ENCODE measurements around the gene ZDHHC19. TPM values are rescaled to one million over a fixed set of nuclear protein-coding genes. Genes with fewer than 3 reads are reported as not detected.

Gene ZDHHC19
- total RNA-seq (2014; rRNA removed; shearing (Covaris generic)) (1.3 TPM in 1 of 2 replicates, not detected in the other), polyA plus RNA-seq (2016; fragmentation: Nextera tagmentation; extraction: Ambion mirVana) (15.4 and 15.7 TPM in 2 replicates)
- long read RNA-seq, partial matches to known transcripts: 2 of 5 reads
- long read RNA-seq, other reads (novel, unspliced or antisense): 3 of 5 reads

- peaks cover 3% of the 10 kb centered on the region; the same call in 2 of the 3 replicates for H3K36me3 Mint-ChIP-seq (ENCODE audit: low read depth)
- DNase-seq (ENCODE audit: low spot score) (peak; percentile 20), ATAC-seq (no peak)
- Histone ChIP-seq H3K4me1 (ENCODE audit: insufficient read depth) (peaks cover 5% of the 10 kb centered on the region; the same call in 1 of the 2 replicates), H3K27me3 (ENCODE audit: insufficient read depth) (peaks cover 8% of the 10 kb centered on the region; the same call in 1 of the 2 replicates), H3K27ac (ENCODE audit: low read depth) (no peak within 1 kb of the TSS), H3K36me3 (ENCODE audit: insufficient read depth) (no peaks in the 10 kb centered on the region), H3K4me3 (no peak within 1 kb of the TSS), H2AFZ (peak within 1 kb of the TSS; percentile 52; the same call in 1 of the 2 replicates), H4K20me1 (replicated peaks; ENCODE audit: insufficient read depth) (no peaks in the 10 kb centered on the region), H3F3A (replicated peaks; ENCODE audit: low read depth) (peaks cover 6% of the 10 kb centered on the region; the same call in 1 of the 2 replicates), H3K79me2 (replicated peaks; ENCODE audit: insufficient read depth) (no peaks in the 10 kb centered on the region), H3K4me2 (no peak within 1 kb of the TSS), H3K9me2 (ENCODE audit: insufficient read depth) (0 out of 2 replicates have a peak, but pooled peaks cover 4% of the 10 kb centered on the region)
- H3K27ac Mint-ChIP-seq: no peak within 1 kb of the TSS
- H3K4me1 Mint-ChIP-seq: peaks cover 26% of the 10 kb centered on the region
- peaks cover 19% of the 10 kb centered on the region for H3K27me3 Mint-ChIP-seq (ENCODE audit: insufficient read depth, low read depth, poor library complexity)
- H3K4me3 Mint-ChIP-seq: no peak within 1 kb of the TSS
- H3K9me3 Mint-ChIP-seq: no peaks in the 10 kb centered on the region; the same call in 2 of the 3 replicates
- TF ChIP-seq POLR2AphosphoS5 (IDR thresholded peaks at IDR 0.05; ENCODE audit: low read depth): no peak
- TF ChIP-seq NANOG (IDR thresholded peaks at IDR 0.05; ENCODE audit: borderline replicate concordance): no peak
- TF ChIP-seq CTCF (conservative IDR thresholded peaks at IDR 0.05; ENCODE audit: low read depth in 2 of 2): no peak
- TF ChIP-seq EZH2 (IDR thresholded peaks at IDR 0.05; ENCODE audit: low read depth, unreplicated experiment): no peak
- TF ChIP-seq JUNB (IDR thresholded peaks at IDR 0.05; ENCODE audit: unreplicated experiment): no peak
- no peak for TF ChIP-seq STAT1 (IDR thresholded peaks at IDR 0.05; ENCODE audit: unreplicated experiment)
- no peak for TF ChIP-seq ZNF331 (CRISPR knock-in tag; IDR thresholded peaks at IDR 0.05; ENCODE audit: low read depth)
- no peak for TF ChIP-seq ZNF462 (CRISPR knock-in tag; IDR thresholded peaks at IDR 0.05)
- TF ChIP-seq ZNF114 (CRISPR knock-in tag; IDR thresholded peaks at IDR 0.05): no peak
- no peak for TF ChIP-seq REST (IDR thresholded peaks at IDR 0.05; ENCODE audit: unreplicated experiment)
- no peak for TF ChIP-seq ETS1 (IDR thresholded peaks at IDR 0.05)
- TF ChIP-seq CREB1 (CRISPR knock-in tag; IDR thresholded peaks at IDR 0.05; ENCODE audit: low read depth): no peak
Measured at GRCh38 chr3:196210673-196211556, at the start of gene ZDHHC19. Gene ZDHHC19 (minus strand): TSS chr3:196211400. CDS start chr3:196211315, 85 bp downstream.
